Lower leg skin (tissue), 3 donors: ENCODE results near the gene MAP7D2.

Source experiments
- POLR2A ChIP-seq, 2 donors: fragments of 450-650 bp; IDR thresholded peaks; one replicate each; pipeline ENCODE4 v1.6.1; 2016 to 2017; ENCODE audit warnings: antibody characterized with exemption in 2 of 2, mild to moderate bottlenecking in 1 of 2, moderate library complexity in 1 of 2
- TF ChIP-seq, protein P1 (sequence below), 3 donors: fragments of 450-650 bp; IDR thresholded peaks; one replicate each; pipeline ENCODE4 v1.5.1; 2016; ENCODE audit warnings: antibody characterized with exemption in 3 of 3, mild to moderate bottlenecking in 3 of 3, moderate library complexity in 2 of 3

DNA sequence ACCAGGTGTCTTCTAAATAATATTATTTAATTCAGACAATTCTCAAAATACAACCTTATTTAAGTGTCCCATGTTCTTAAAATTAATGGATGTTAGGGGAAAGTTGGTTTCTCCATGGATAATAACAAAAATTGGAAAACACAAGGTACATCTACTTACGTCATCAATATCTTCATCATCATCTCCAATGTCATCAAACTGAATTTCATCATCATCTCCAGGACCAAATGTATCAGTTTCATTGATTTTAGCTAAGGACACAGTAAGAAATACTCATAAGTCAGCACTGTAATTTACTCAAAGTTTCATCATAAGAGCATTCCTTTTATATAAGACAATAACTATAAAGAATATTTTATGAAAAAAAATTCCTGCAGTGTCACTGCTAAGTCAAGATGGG is 13.7 kb upstream of the MAP7D2 start:
- no peak for TF ChIP-seq POLR2A (IDR thresholded peaks at IDR 0.05)
- TF ChIP-seq, protein P1, sequence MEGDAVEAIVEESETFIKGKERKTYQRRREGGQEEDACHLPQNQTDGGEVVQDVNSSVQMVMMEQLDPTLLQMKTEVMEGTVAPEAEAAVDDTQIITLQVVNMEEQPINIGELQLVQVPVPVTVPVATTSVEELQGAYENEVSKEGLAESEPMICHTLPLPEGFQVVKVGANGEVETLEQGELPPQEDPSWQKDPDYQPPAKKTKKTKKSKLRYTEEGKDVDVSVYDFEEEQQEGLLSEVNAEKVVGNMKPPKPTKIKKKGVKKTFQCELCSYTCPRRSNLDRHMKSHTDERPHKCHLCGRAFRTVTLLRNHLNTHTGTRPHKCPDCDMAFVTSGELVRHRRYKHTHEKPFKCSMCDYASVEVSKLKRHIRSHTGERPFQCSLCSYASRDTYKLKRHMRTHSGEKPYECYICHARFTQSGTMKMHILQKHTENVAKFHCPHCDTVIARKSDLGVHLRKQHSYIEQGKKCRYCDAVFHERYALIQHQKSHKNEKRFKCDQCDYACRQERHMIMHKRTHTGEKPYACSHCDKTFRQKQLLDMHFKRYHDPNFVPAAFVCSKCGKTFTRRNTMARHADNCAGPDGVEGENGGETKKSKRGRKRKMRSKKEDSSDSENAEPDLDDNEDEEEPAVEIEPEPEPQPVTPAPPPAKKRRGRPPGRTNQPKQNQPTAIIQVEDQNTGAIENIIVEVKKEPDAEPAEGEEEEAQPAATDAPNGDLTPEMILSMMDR (IDR thresholded peaks at IDR 0.05) = no peak
